OCI-LY7 (cell line): ENCODE results near the gene SERPINA4.

Experiments
- CTCF ChIP-seq: fragments of 200-600 bp; sonication (generic); conservative IDR thresholded peaks from 2 replicates; pipeline ENCODE4 v1.5.1; 2014; ENCODE audit warnings: mild to moderate bottlenecking, antibody characterized with exemption, low read length, moderate library complexity, mixed read lengths
- EZH2phosphoT487 ChIP-seq: fragments of 200-600 bp; sonication (generic); IDR thresholded peaks from 2 replicates; pipeline ENCODE4 v1.6.1; 2018; ENCODE audit warnings: low read depth, borderline replicate concordance, mild to moderate bottlenecking, mixed run types, antibody characterized with exemption, low read length, moderate library complexity, mixed read lengths

GRCh38 chr14:94540031-94540794 is 21.0 kb upstream of the SERPINA4 start:
- TF ChIP-seq CTCF (no peak), EZH2phosphoT487 (no peak)
